Lower lobe of right lung (tissue), 2 donors: Measurements from ENCODE around the gene GIT2. TPM values are rescaled to one million over a fixed set of nuclear protein-coding genes. Genes with fewer than 3 reads are reported as not detected.

ENCODE experiments used
- ATAC-seq, 2 donors: fragments of 200-7000 bp; cut with Tn5 transposase; one replicate each; pipeline ENCODE4 v1.9.1; 2020 to 2022; ENCODE audit warnings: mild to moderate bottlenecking in 2 of 2, moderate library complexity in 2 of 2
- DNase-seq: peaks from one replicate; pipeline ENCODE4 v3.0.0-alpha.2; 2020
- H3K27ac ChIP-seq: fragments of 200-600 bp; one replicate; pipeline ENCODE4 v1.8.0; 2022
- H3K27me3 ChIP-seq: fragments of 200-600 bp; one replicate; pipeline ENCODE4 v1.8.0; 2022; ENCODE audit warnings: low read depth
- H3K36me3 ChIP-seq: fragments of 200-600 bp; one replicate; pipeline ENCODE4 v1.8.0; 2022; ENCODE audit warnings: mild to moderate bottlenecking
- H3K4me1 ChIP-seq: fragments of 200-600 bp; one replicate; pipeline ENCODE4 v1.8.0; 2022
- H3K4me3 ChIP-seq: fragments of 200-600 bp; one replicate; pipeline ENCODE4 v1.8.0; 2022; ENCODE audit warnings: mild to moderate bottlenecking
- H3K9me3 ChIP-seq: fragments of 200-600 bp; one replicate; pipeline ENCODE4 v1.8.0; 2022
- CTCF ChIP-seq: fragments of 200-600 bp; IDR thresholded peaks from one replicate; pipeline ENCODE4 v1.8.0; 2022; ENCODE audit warnings: antibody characterized with exemption, mild to moderate bottlenecking
- intact Hi-C: fragments of 100-400 bp; cut with DNase I; formaldehyde crosslinking; loops from one replicate; pipeline ENCODE4 v1.11.0; 2022
- total RNA-seq: library from RNA; stranded (reverse); fragmentation: NEBNext Ultra II Directional; extraction: Animal tissue kit (Norgen Biotek cat#: 25700); gene quantifications from one replicate; pipeline ENCODE4 v1.2.1, GENCODE V29; 2021
- donor health status: DM: no; HTN: yes; CAD: no; lungs with severe emphysema.

The GIT2 gene
- total RNA-seq, 1 donor from 2014 or later = 62.2 TPM

- no peak for TF ChIP-seq CTCF
- Histone ChIP-seq H3K27me3 (no peaks in the 10 kb centered on the region), H3K36me3 (peaks cover 80% of the 10 kb centered on the region), H3K4me1 (peaks cover 44% of the 10 kb centered on the region), H3K4me3 (no peak overlapping the region), H3K27ac (peak overlapping the region; percentile 54), H3K9me3 (no peaks in the 10 kb centered on the region)
- DNase-seq (no peak), ATAC-seq (no peak)
- intact Hi-C loops = no loop called here
Observed at GRCh38 chr12:109946913-109947312, 49.3 kb downstream of the GIT2 start.

GRCh38 chr12:109946505-109946904 lies 49.7 kb downstream of the GIT2 start:
- H3K27me3 ChIP-seq = no peaks in the 10 kb centered on the region
- ATAC-seq (peak; percentile 29 to 51), DNase-seq (no peak)
- no peak overlapping the region for H3K4me3 ChIP-seq
- H3K9me3 ChIP-seq = no peaks in the 10 kb centered on the region
- peak overlapping the region; percentile 54 for H3K27ac ChIP-seq
- intact Hi-C loops = no loop called here
- peaks cover 44% of the 10 kb centered on the region for H3K4me1 ChIP-seq
- no peak for TF ChIP-seq CTCF
- H3K36me3 ChIP-seq = peaks cover 76% of the 10 kb centered on the region

GRCh38 chr12:109944561-109945359 lies 51.4 kb downstream of the GIT2 start:
- Histone ChIP-seq H3K27me3 (no peaks in the 10 kb centered on the region), H3K4me3 (no peak overlapping the region), H3K4me1 (peaks cover 41% of the 10 kb centered on the region), H3K27ac (peak overlapping the region; percentile 15), H3K9me3 (no peaks in the 10 kb centered on the region), H3K36me3 (peaks cover 65% of the 10 kb centered on the region)
- no peak for DNase-seq
- peak; percentile 13 for TF ChIP-seq CTCF
- peak; percentile 30 to 37 for ATAC-seq
- intact Hi-C loops = no loop called here

GRCh38 chr12:109943811-109944210 lies 52.4 kb downstream of the GIT2 start:
- no peaks in the 10 kb centered on the region for H3K9me3 ChIP-seq
- H3K27me3 ChIP-seq = no peaks in the 10 kb centered on the region
- H3K36me3 ChIP-seq = peaks cover 61% of the 10 kb centered on the region
- ATAC-seq = peak in 1 of 2 donors; percentile 48
- H3K4me3 ChIP-seq = no peak overlapping the region
- no peak for DNase-seq
- intact Hi-C loops = no loop called here
- no peak overlapping the region for H3K27ac ChIP-seq
- H3K4me1 ChIP-seq = peaks cover 32% of the 10 kb centered on the region
- no peak for TF ChIP-seq CTCF

- no peak for ATAC-seq
- intact Hi-C loops = no loop called here
- H3K36me3 ChIP-seq = peaks cover 70% of the 10 kb centered on the region
- H3K4me3 ChIP-seq = no peak overlapping the region
- no peak for TF ChIP-seq CTCF
- DNase-seq = no peak
- H3K9me3 ChIP-seq = no peaks in the 10 kb centered on the region
- H3K27ac ChIP-seq = no peak overlapping the region
- H3K4me1 ChIP-seq = peaks cover 6% of the 10 kb centered on the region
- H3K27me3 ChIP-seq = no peaks in the 10 kb centered on the region
Observed at GRCh38 chr12:109940339-109940923, 55.7 kb downstream of the GIT2 start.
